Measurements from ENCODE around the gene RAD9A.

- TF ChIP-seq POLR2AphosphoS5 (IDR thresholded peaks at IDR 0.05; ENCODE audit: low read depth), result no peak
- TF ChIP-seq EZH2phosphoT487 (IDR thresholded peaks at IDR 0.05; ENCODE audit: unreplicated experiment), result no peak
- TF ChIP-seq, protein P1, sequence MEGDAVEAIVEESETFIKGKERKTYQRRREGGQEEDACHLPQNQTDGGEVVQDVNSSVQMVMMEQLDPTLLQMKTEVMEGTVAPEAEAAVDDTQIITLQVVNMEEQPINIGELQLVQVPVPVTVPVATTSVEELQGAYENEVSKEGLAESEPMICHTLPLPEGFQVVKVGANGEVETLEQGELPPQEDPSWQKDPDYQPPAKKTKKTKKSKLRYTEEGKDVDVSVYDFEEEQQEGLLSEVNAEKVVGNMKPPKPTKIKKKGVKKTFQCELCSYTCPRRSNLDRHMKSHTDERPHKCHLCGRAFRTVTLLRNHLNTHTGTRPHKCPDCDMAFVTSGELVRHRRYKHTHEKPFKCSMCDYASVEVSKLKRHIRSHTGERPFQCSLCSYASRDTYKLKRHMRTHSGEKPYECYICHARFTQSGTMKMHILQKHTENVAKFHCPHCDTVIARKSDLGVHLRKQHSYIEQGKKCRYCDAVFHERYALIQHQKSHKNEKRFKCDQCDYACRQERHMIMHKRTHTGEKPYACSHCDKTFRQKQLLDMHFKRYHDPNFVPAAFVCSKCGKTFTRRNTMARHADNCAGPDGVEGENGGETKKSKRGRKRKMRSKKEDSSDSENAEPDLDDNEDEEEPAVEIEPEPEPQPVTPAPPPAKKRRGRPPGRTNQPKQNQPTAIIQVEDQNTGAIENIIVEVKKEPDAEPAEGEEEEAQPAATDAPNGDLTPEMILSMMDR (conservative IDR thresholded peaks at IDR 0.05; ENCODE audit: low read depth in 2 of 2), result no peak
- no peak for TF ChIP-seq JUNB (IDR thresholded peaks at IDR 0.05; ENCODE audit: unreplicated experiment)
- TF ChIP-seq CREB1 (CRISPR knock-in tag; IDR thresholded peaks at IDR 0.05; ENCODE audit: low read depth), result no peak
- TF ChIP-seq ZNF462 (CRISPR knock-in tag; IDR thresholded peaks at IDR 0.05), result no peak
- TF ChIP-seq EZH2 (IDR thresholded peaks at IDR 0.05; ENCODE audit: low read depth, unreplicated experiment), result no peak
- no peak for TF ChIP-seq NANOG (IDR thresholded peaks at IDR 0.05; ENCODE audit: borderline replicate concordance)
- no peak for TF ChIP-seq REST (IDR thresholded peaks at IDR 0.05; ENCODE audit: unreplicated experiment)
- no peak for TF ChIP-seq ZNF331 (CRISPR knock-in tag; IDR thresholded peaks at IDR 0.05; ENCODE audit: low read depth)
- no peak for TF ChIP-seq STAT1 (IDR thresholded peaks at IDR 0.05; ENCODE audit: unreplicated experiment)
- no peak for TF ChIP-seq ETS1 (IDR thresholded peaks at IDR 0.05)
- no peak for TF ChIP-seq ZNF114 (CRISPR knock-in tag; IDR thresholded peaks at IDR 0.05)
These were observed 4.3 kb upstream of the RAD9A start for GRCh38 chr11:67387518-67387917.

All from GM23338 (cell line).